ENCODE data around the gene SUSD4. TPM values are rescaled to one million over a fixed set of nuclear protein-coding genes. Genes with fewer than 3 reads are reported as not detected.

SUSD4 gene
- total and polyA plus RNA-seq, 10 of the 15 experiments (the other 5 are each of a cell fraction or from before 2014, with no cell fraction given) = 0.13 to 1.1 (median 0.26) TPM; not detected in 3

GRCh38 chr1:223227031-223227430, 136.9 kb downstream of the SUSD4 start (continued):
- TF ChIP-seq ZBTB11 (CRISPR knock-in tag; IDR thresholded peaks at IDR 0.05) (no peak), CBX3 (IDR thresholded peaks at IDR 0.05; ENCODE audit: borderline replicate concordance, low read depth) (no peak), JUNB (IDR thresholded peaks at IDR 0.05) (no peak), TAF1 (IDR thresholded peaks at IDR 0.05; ENCODE audit: borderline replicate concordance, low read depth, low read length) (no peak), SUZ12 (IDR thresholded peaks at IDR 0.05; ENCODE audit: unreplicated experiment) (no peak), CEBPZ (IDR thresholded peaks at IDR 0.05; ENCODE audit: low read depth, low read length) (no peak), CREM (IDR thresholded peaks at IDR 0.05; ENCODE audit: low read depth) (no peak), FOXK2 (IDR thresholded peaks at IDR 0.05) (no peak), MXI1 (IDR thresholded peaks at IDR 0.05; ENCODE audit: low read depth, low read length) (no peak)

Measured in GM12878 (cell line).